MM.1S (cell line): ENCODE results near the gene TARBP1.
"Not testable (repeated sequence)": the region's sequence is repeated elsewhere in the genome, so short reads cannot be mapped to it uniquely, and the experiment has no call there.

ENCODE experiments used
- DNase-seq: peaks from one replicate; pipeline ENCODE4 v3.0.0-alpha.2; 2015
- H2AFZ ChIP-seq: fragments of 300-600 bp; sonication (generic); 2 replicates; pipeline ENCODE4 v1.6.0; 2016; ENCODE audit warnings: antibody characterized with exemption, low read length
- H3F3A ChIP-seq: fragments of 300-600 bp; sonication (generic); 2 replicates; pipeline ENCODE4 v1.6.1; 2016; ENCODE audit warnings: mild to moderate bottlenecking, antibody characterized with exemption, low read length, moderate library complexity, mixed read lengths; ENCODE audit not compliant: insufficient read depth
- H3K27ac ChIP-seq: fragments of 300-600 bp; sonication (generic); 2 replicates; pipeline ENCODE4 v1.5.1; 2016; ENCODE audit warnings: mild to moderate bottlenecking, low read length
- H3K27me3 ChIP-seq: fragments of 300-600 bp; sonication (generic); replicated peaks from 2 replicates; pipeline ENCODE4 v1.6.0; 2016; ENCODE audit warnings: low read length; ENCODE audit not compliant: insufficient read depth
- H3K36me3 ChIP-seq: fragments of 300-600 bp; sonication (generic); replicated peaks from 2 replicates; pipeline ENCODE4 v1.6.1; 2016; ENCODE audit warnings: mild to moderate bottlenecking, low read length, mixed read lengths; ENCODE audit not compliant: insufficient read depth
- H3K4me1 ChIP-seq: fragments of 300-600 bp; sonication (generic); 2 replicates; pipeline ENCODE4 v1.6.1; 2016; ENCODE audit warnings: low read length, mixed read lengths
- H3K4me2 ChIP-seq: fragments of 300-600 bp; sonication (generic); 2 replicates; pipeline ENCODE4 v1.6.0; 2016; ENCODE audit warnings: low read depth, low read length
- H3K4me3 ChIP-seq: fragments of 300-600 bp; sonication (generic); 2 replicates; pipeline ENCODE4 v1.5.1; 2016; ENCODE audit warnings: low read length, mixed read lengths
- H3K79me2 ChIP-seq: fragments of 300-600 bp; sonication (generic); 2 replicates; pipeline ENCODE4 v1.6.1; 2016; ENCODE audit warnings: mixed run types, low read length, mixed read lengths
- H3K9ac ChIP-seq: fragments of 300-600 bp; sonication (generic); 2 replicates; pipeline ENCODE4 v1.6.1; 2016; ENCODE audit warnings: low read length, mixed read lengths
- H3K9me2 ChIP-seq: fragments of 300-600 bp; sonication (generic); replicated peaks from 2 replicates; pipeline ENCODE4 v1.6.1; 2016; ENCODE audit warnings: mild to moderate bottlenecking, low read length, mixed read lengths; ENCODE audit not compliant: insufficient read depth
- H3K9me3 ChIP-seq: fragments of 300-600 bp; sonication (generic); replicated peaks from 2 replicates; pipeline ENCODE4 v1.6.1; 2016; ENCODE audit warnings: mild to moderate bottlenecking, low read length, mixed read lengths; ENCODE audit not compliant: insufficient read depth
- H4K20me1 ChIP-seq: fragments of 300-600 bp; sonication (generic); 2 replicates; pipeline ENCODE4 v1.6.1; 2016; ENCODE audit warnings: mild to moderate bottlenecking, low read length, moderate library complexity, mixed read lengths; ENCODE audit not compliant: insufficient read depth
- EZH2 ChIP-seq: fragments of 300-600 bp; sonication (generic); optimal IDR thresholded peaks from 2 replicates; pipeline ENCODE3; 2017; ENCODE audit warnings: low read depth, mild to moderate bottlenecking, antibody characterized with exemption, low read length, mixed read lengths
- EZH2phosphoT487 ChIP-seq: fragments of 300-600 bp; sonication (generic); IDR thresholded peaks from 2 replicates; pipeline ENCODE4 v1.6.1; 2018; ENCODE audit warnings: antibody characterized with exemption, low read length
- TF ChIP-seq, protein P1 (sequence below): fragments of 300-600 bp; sonication (generic); IDR thresholded peaks from 2 replicates; pipeline ENCODE4 v1.5.1; 2016; ENCODE audit warnings: antibody characterized with exemption, low read length, mixed read lengths

TARBP1 gene

DNA sequence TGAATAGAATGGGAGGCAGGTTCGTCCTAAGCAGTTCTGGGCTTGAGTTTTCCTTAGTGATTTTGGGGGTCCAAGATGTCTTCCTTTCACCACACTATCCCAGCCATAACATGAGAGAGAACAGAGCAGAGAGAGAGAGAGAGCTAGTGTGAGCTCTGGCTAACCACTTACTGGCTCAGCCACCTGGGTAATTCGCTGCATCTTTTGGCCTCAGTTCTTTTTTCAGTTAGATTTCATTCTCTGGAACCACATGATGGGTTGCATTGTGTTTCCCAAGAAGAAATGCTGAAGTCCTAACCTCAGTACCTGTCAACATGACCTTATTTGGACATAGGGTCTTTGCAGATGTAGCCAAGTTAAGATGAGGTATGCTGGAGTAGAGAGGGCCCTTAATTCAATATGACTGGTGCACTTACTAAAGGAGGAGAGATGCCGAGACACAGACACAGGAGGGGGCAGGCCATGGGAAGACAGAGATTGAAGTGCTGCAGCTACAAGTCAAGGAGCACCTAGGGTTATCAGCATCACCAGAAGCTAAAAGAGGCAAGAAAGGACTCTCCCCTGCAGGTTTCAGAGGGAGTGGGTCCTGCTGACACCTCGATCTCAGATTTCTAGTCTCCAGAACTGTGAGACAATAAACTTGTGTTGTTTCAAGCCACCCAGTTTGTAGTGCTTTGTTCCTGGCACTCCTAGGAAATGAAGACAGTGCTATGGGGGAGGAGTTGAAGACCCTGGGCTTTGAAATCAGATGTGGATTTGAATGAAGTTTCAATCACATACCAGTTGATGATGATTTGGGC, 26.2 kb upstream of the TARBP1 start:
- DNase-seq, result no peak
- H2AFZ ChIP-seq, result no peak overlapping the region
- H3K27me3 ChIP-seq, result no peaks in the 10 kb centered on the region
- no peaks in the 10 kb centered on the region for H3F3A ChIP-seq
- H4K20me1 ChIP-seq, result no peaks in the 10 kb centered on the region
- peaks cover 13% of the 10 kb centered on the region for H3K4me1 ChIP-seq
- H3K9me3 ChIP-seq, result no peaks in the 10 kb centered on the region
- H3K27ac ChIP-seq, result no peak overlapping the region
- H3K9ac ChIP-seq, result no peak overlapping the region
- TF ChIP-seq EZH2 (no peak), EZH2phosphoT487 (no peak)
- TF ChIP-seq, protein P1, sequence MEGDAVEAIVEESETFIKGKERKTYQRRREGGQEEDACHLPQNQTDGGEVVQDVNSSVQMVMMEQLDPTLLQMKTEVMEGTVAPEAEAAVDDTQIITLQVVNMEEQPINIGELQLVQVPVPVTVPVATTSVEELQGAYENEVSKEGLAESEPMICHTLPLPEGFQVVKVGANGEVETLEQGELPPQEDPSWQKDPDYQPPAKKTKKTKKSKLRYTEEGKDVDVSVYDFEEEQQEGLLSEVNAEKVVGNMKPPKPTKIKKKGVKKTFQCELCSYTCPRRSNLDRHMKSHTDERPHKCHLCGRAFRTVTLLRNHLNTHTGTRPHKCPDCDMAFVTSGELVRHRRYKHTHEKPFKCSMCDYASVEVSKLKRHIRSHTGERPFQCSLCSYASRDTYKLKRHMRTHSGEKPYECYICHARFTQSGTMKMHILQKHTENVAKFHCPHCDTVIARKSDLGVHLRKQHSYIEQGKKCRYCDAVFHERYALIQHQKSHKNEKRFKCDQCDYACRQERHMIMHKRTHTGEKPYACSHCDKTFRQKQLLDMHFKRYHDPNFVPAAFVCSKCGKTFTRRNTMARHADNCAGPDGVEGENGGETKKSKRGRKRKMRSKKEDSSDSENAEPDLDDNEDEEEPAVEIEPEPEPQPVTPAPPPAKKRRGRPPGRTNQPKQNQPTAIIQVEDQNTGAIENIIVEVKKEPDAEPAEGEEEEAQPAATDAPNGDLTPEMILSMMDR, result no peak
- H3K9me2 ChIP-seq, result no peaks in the 10 kb centered on the region
- H3K36me3 ChIP-seq, result no peaks in the 10 kb centered on the region
- no peaks in the 10 kb centered on the region for H3K79me2 ChIP-seq
- no peak overlapping the region for H3K4me2 ChIP-seq
- no peak overlapping the region for H3K4me3 ChIP-seq

DNA sequence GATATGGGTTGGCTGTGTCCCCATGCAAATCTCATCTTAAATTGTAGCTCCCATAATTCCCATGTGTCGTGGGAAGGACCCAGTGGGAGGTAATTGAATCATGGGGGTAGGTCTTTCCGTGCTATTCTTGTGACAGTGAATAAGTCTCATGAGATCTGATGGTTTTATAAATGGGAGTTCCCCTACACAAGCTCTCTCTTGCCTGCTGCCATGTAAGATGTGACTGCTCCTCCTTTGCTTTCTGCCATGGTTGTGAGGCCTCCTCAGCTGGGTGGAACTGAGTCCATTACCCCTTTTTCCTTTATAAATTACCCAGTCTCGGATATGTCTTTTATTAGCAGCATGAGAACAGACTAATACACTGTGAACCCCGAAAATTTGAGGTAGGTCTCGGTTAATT, 25.3 kb upstream of the TARBP1 start:
- DNase-seq, H3K27ac ChIP-seq, H3K9me2 ChIP-seq, H2AFZ ChIP-seq, H3K79me2 ChIP-seq, H3F3A ChIP-seq, H3K36me3 ChIP-seq, H4K20me1 ChIP-seq, H3K4me3 ChIP-seq, H3K4me2 ChIP-seq, H3K9me3 ChIP-seq, H3K27me3 ChIP-seq, H3K9ac ChIP-seq: not testable (repeated sequence)
- peaks cover 20% of the 10 kb centered on the region for H3K4me1 ChIP-seq

DNA sequence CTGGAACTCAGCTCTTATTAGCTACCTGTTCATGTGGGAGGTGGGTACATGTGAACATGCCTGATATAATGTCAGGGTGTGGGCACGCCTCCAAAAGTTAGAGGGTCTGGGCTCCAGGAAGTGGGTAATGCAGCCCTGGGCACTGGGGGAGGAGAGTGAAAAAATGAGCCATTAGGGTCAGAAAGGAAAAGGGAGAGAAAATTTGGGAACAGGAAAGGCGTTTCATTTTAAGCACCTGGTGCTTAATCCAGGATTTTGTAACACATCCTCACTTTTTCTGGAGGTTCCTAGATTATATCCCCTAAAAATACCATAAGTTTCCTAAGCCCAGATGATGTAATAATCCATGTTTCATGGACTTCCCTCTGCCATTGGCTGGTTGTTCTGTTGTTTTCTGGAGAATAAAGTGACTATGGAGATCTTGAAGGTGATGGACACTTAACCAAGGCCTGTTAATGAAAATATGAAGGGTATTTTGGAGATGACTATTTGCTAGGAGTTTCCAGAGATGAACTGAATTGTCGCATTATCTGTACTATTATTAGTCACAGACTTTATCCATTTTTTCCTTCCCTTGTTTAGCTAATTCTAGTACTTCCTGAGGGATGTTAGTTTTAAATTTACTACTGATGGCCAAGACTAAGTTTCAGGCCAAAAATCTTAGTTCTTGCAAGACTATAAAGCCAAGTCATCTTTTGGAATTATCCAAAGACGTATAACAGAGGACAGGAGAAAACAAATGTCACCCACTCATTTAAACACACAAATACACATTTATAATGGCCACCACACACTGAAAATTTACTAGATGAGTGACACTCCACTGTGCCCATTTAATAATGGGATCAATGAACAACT, 24.4 kb upstream of the TARBP1 start:
- Histone ChIP-seq H3K9ac (no peak overlapping the region), H3K4me2 (no peak overlapping the region), H3K4me1 (peaks cover 27% of the 10 kb centered on the region), H3K27me3 (no peaks in the 10 kb centered on the region), H4K20me1 (no peaks in the 10 kb centered on the region), H3K9me2 (no peaks in the 10 kb centered on the region), H3K27ac (no peak overlapping the region), H2AFZ (no peak overlapping the region), H3K4me3 (no peak overlapping the region), H3K9me3 (no peaks in the 10 kb centered on the region), H3K36me3 (no peaks in the 10 kb centered on the region), H3K79me2 (no peaks in the 10 kb centered on the region), H3F3A (no peaks in the 10 kb centered on the region)
- no peak for DNase-seq
- TF ChIP-seq EZH2phosphoT487, result no peak
- TF ChIP-seq, protein P1, result no peak
- no peak for TF ChIP-seq EZH2
